Smooth muscle cell (in vitro differentiated cells): ENCODE data around the gene SORBS2. TPM values are rescaled to one million over a fixed set of nuclear protein-coding genes. Genes with fewer than 3 reads are reported as not detected.

ENCODE experiments used
- DNase-seq: peaks from one replicate; lab custom pipeline; 2025; ENCODE audit not compliant: unreplicated experiment; lab: John Stamatoyannopoulos, UW
- H2AFZ ChIP-seq: fragments of 200-600 bp; sonication (generic); 2 replicates; pipeline ENCODE4 v1.6.0; 2016; ENCODE audit warnings: antibody characterized with exemption, low read depth, mild to moderate bottlenecking
- H3F3A ChIP-seq: fragments of 200-600 bp; sonication (generic); 2 replicates; pipeline ENCODE4 v1.6.0; 2017; ENCODE audit warnings: antibody characterized with exemption, low read depth
- H3K27ac ChIP-seq: fragments of 200-600 bp; sonication (generic); 2 replicates; pipeline ENCODE4 v1.5.1; 2016; ENCODE audit warnings: low read depth, mild to moderate bottlenecking
- H3K27me3 ChIP-seq: fragments of 200-600 bp; sonication (generic); 2 replicates; pipeline ENCODE4 v1.6.1; 2016; ENCODE audit warnings: low read depth, mild to moderate bottlenecking
- H3K36me3 ChIP-seq: fragments of 200-600 bp; sonication (generic); 2 replicates; pipeline ENCODE4 v1.5.1; 2016; ENCODE audit warnings: low read depth
- H3K4me1 ChIP-seq: fragments of 200-600 bp; sonication (generic); 2 replicates; pipeline ENCODE4 v1.5.1; 2016; ENCODE audit warnings: low read depth
- H3K4me2 ChIP-seq: fragments of 200-600 bp; sonication (generic); 2 replicates; pipeline ENCODE4 v1.6.0; 2016; ENCODE audit warnings: mild to moderate bottlenecking
- H3K4me3 ChIP-seq: fragments of 200-600 bp; sonication (generic); 2 replicates; pipeline ENCODE4 v1.5.1; 2016; ENCODE audit warnings: mild to moderate bottlenecking
- H3K79me2 ChIP-seq: fragments of 200-600 bp; sonication (generic); 2 replicates; pipeline ENCODE4 v1.6.0; 2016; ENCODE audit warnings: low read depth, mild to moderate bottlenecking
- H3K9ac ChIP-seq: fragments of 200-600 bp; sonication (generic); 2 replicates; pipeline ENCODE4 v1.6.0; 2016; ENCODE audit warnings: low read depth
- H3K9me3 ChIP-seq: fragments of 200-600 bp; sonication (generic); replicated peaks from 2 replicates; pipeline ENCODE4 v1.5.1; 2016; ENCODE audit warnings: low read depth
- H4K20me1 ChIP-seq: fragments of 200-600 bp; sonication (generic); 2 replicates; pipeline ENCODE4 v1.6.0; 2016; ENCODE audit warnings: low read depth
- WGBS: methylation state at CpG from one replicate; pipeline ENCODE4 v1.1.7; 2016; ENCODE audit warnings: low lambda C conversion rate; 5-methylcytosine and 5-hydroxymethylcytosine counted together
- polyA plus RNA-seq: library from polyadenylated mRNA; unstranded; fragments of >200 nt; fragmentation: Nextera tagmentation; extraction: Ambion mirVana; gene quantifications from 2 replicates; pipeline ENCODE4 v1.2.1, GENCODE V29; 2016
- total RNA-seq: library from RNA; depleted of rRNA; stranded (reverse); fragments of >200 nt; gene quantifications from 2 replicates; pipeline ENCODE4 v1.2.3, GENCODE V29; 2014
- TF ChIP-seq, protein P1 (sequence below): fragments of 200-600 bp; sonication (generic); IDR thresholded peaks from 2 replicates; pipeline ENCODE4 v1.5.1; 2017; ENCODE audit warnings: borderline replicate concordance, mild to moderate bottlenecking, antibody characterized with exemption; ENCODE audit not compliant: insufficient read depth, poor library complexity, severe bottlenecking

The SORBS2 gene
- total and polyA plus RNA-seq, 2 experiments from 2014 or later: 9.0 to 36.6 TPM

DNA sequence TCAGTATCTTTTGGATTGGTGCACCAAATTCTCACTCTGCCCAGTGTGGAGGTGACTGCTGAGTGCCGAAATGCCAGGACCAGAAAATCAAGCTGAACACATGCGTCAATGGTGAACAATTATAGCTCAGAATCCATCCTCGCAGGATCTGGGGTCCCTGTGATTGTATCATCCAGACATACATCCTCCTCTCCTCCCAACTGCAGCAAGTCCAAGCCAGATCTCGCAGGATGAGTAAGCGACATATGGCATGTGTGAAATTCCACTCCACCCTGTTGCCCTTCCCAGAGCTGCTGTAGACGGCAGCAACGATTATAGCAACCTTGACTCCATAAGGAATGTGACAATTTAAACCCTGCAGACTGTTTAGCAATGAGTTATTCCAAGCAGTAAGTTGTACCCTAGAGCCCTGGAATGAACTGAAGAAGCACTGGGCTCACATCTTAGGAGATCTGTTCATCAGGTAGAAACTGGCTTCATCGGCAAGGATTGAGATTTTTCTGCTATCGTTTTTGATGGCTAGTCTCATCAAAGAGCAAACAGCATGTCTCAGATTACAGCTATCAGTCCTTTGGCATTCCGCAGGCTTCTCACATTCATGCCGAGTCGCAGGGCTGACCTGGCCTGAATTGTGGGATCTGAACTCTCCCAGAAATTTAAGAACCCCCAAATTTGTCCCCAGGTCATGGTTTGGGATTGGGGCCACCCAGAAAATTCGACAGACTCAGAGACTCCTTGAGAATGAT lies 35.5 kb upstream of the SORBS2 start:
- no peak for DNase-seq
- WGBS: 16% methylated on average over 13 of the region's 13 CpGs
- H3K36me3 ChIP-seq: no peaks in the 10 kb centered on the region
- H3K27me3 ChIP-seq: no peaks in the 10 kb centered on the region
- H3K4me1 ChIP-seq: peaks cover 6% of the 10 kb centered on the region
- H3K4me2 ChIP-seq: peak overlapping the region; percentile 61
- TF ChIP-seq, protein P1, sequence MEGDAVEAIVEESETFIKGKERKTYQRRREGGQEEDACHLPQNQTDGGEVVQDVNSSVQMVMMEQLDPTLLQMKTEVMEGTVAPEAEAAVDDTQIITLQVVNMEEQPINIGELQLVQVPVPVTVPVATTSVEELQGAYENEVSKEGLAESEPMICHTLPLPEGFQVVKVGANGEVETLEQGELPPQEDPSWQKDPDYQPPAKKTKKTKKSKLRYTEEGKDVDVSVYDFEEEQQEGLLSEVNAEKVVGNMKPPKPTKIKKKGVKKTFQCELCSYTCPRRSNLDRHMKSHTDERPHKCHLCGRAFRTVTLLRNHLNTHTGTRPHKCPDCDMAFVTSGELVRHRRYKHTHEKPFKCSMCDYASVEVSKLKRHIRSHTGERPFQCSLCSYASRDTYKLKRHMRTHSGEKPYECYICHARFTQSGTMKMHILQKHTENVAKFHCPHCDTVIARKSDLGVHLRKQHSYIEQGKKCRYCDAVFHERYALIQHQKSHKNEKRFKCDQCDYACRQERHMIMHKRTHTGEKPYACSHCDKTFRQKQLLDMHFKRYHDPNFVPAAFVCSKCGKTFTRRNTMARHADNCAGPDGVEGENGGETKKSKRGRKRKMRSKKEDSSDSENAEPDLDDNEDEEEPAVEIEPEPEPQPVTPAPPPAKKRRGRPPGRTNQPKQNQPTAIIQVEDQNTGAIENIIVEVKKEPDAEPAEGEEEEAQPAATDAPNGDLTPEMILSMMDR: no peak
- H3K27ac ChIP-seq: peak overlapping the region; percentile 83
- H3K9ac ChIP-seq: peak overlapping the region; percentile 33
- H3K9me3 ChIP-seq: no peaks in the 10 kb centered on the region
- H2AFZ ChIP-seq: no peak overlapping the region
- no peaks in the 10 kb centered on the region for H3K79me2 ChIP-seq
- H3F3A ChIP-seq: peaks cover 20% of the 10 kb centered on the region
- H3K4me3 ChIP-seq: no peak overlapping the region
- no peaks in the 10 kb centered on the region for H4K20me1 ChIP-seq

DNA sequence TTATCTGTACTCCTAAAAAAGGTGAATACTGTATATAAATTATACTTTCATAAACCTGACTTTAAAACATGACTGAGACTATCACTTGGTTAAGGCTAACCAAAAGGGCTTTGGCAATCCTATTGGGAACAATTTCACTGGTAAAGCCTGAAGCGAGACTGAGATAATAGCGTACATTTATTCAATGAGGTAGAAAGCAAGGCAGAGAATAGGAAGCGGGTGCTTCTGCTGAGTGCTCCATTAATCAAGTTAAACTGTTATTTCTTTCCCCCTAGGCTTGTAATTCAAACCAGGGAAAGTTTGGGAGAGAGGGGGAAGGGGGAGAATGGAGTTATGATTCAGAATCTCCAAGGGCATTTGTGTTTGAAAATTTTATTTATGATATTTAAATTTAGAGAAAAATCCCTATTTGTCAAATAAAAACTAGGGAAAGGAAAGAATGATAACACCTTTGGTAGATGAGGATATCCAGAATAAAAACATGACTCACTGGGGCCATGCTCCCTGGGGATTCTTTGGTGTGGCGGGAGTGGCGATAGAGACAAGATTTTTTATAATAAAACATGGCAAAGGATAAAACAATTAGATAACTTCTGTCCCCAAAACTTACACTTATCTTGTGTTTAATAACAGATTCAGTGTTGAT lies 34.6 kb upstream of the SORBS2 start:
- peak overlapping the region; percentile 83 for H3K27ac ChIP-seq
- H3K9me3 ChIP-seq: no peaks in the 10 kb centered on the region
- no peak for DNase-seq
- WGBS: 83% methylated on average over 5 of the region's 5 CpGs
- peaks cover 6% of the 10 kb centered on the region for H3K4me1 ChIP-seq
- no peaks in the 10 kb centered on the region for H3K79me2 ChIP-seq
- H3K36me3 ChIP-seq: no peaks in the 10 kb centered on the region
- H2AFZ ChIP-seq: no peak overlapping the region
- H3K4me2 ChIP-seq: peak overlapping the region; percentile 61
- H3K27me3 ChIP-seq: no peaks in the 10 kb centered on the region
- no peaks in the 10 kb centered on the region for H4K20me1 ChIP-seq
- no peak overlapping the region for H3K4me3 ChIP-seq
- H3F3A ChIP-seq: peaks cover 20% of the 10 kb centered on the region
- TF ChIP-seq, protein P1: no peak
- peak overlapping the region; percentile 33 for H3K9ac ChIP-seq

DNA sequence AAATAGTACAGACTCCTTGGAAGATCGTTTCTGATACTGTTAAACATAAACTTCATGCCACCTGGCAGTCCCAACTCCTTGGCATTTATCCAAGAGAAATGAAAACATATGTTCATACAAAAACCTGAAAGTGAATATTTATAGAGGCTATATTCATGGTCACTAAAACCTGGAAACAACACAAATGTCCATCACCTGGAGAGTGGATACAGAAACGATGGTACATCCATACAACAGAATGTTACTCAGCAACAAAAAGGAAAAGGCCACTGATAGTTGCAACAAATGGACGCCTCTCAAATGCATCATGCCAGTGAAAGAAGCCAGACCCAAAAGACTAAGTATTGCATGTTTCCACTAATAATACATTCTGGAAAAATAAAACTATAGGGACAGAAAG lies 34.0 kb upstream of the SORBS2 start:
- Histone ChIP-seq H3K36me3 (no peaks in the 10 kb centered on the region), H3K27ac (no peak overlapping the region), H3K9ac (no peak overlapping the region), H3F3A (peaks cover 22% of the 10 kb centered on the region), H2AFZ (no peak overlapping the region), H3K27me3 (no peaks in the 10 kb centered on the region), H3K4me3 (no peak overlapping the region), H3K4me2 (no peak overlapping the region), H4K20me1 (no peaks in the 10 kb centered on the region), H3K79me2 (no peaks in the 10 kb centered on the region), H3K4me1 (peaks cover 6% of the 10 kb centered on the region), H3K9me3 (no peaks in the 10 kb centered on the region)
- 97% methylated on average over 3 of the region's 3 CpGs for WGBS
- DNase-seq: no peak
- TF ChIP-seq, protein P1: no peak
